Fibroblast of skin of right biceps (primary cell): ENCODE results near the gene GPSM1.

Experiments used
- DNase-seq: peaks from one replicate; pipeline ENCODE4 v3.0.0-alpha.2; 2013

Gene GPSM1

GRCh38 chr9:136363949-136364748 is 36.8 kb downstream of the GPSM1 start:
- DNase-seq = no peak

DNA sequence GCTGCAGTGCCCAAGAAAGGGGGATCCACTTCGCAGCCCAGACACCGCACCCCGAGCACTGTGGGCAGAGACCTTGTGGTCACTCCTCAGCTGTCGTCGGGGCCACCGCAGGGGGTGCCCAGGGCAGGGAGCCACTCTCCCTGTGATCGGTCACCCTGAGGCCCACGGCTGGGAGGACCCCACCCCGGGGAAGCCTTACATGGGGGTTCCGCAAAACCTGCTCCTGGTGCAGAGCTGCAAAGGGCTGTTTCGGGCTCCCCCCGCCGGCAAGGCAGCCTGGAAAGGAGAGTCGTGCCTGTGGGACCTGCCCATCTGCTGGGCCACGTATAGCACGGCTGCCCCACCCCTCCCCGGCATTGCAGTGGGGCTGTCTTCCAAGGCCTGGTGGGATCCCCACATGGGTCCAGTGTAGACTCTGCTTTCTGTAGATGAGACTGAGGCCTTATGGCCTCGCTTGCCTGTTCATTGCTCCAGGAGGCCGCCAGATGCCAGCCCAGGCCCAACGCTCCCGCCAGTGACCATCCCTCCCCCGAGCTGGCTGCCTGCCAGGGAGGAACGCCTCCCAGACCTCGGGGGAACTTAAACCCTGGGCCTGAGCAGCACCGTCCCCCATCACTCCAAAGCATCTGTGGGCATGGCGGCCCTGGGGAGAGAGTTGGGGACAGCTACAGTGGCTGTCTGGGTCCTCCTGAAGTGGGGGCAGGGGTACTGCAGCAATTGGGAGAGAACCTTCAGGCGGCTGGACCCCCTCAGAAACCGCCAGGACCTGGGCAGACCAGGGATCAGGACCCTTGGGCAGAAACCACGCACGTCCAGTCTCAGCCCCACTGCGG is 37.8 kb downstream of the GPSM1 start:
- no peak for DNase-seq

DNA sequence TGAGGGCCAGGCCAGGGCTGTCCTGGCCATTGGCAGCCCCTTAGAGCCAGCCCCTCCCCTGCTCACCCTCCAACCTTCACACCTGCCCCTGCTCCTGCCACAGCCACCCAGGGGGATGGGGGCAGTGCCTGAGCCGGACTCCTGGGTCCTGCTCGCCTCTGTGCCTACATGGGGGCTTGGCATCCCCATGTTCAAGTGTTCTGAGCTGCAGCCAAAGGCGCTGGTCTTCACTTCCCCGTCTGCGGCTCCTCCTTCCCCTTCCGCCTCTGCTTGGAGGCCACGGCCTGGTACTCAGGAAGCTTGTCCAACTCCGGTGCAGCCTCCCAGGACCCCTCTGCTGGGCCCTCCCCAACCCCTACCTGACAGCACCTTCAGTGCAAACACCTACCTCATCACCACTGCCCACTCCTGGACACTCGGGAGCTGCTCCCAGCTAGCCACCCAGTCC is 38.5 kb downstream of the GPSM1 start:
- DNase-seq = no peak

- DNase-seq = no peak
Measured at GRCh38 chr9:136366826-136367225, 39.5 kb downstream of the GPSM1 start.

- DNase-seq = no peak
Measured at GRCh38 chr9:136367296-136368145, 40.2 kb downstream of the GPSM1 start.

DNA sequence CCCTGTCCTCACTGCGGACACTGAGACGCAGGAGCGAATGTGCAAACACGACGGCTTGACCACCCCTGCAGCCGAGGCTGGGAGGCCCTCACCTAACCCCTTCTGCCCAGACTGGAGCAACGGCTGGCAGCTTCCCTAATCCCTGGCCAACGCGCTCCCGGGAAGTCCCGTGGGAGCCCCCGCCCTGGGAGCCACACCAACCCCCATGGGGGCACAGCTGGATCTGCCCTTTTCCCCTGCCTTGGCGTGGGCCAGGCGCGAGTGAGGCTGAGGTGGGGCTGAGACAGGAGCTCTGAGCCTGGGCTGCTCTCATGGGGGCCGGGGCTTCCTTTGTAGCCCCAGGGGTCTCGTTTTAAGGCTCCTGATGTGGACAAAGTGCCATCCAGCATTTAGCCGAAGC is 40.9 kb downstream of the GPSM1 start:
- no peak for DNase-seq

- no peak for DNase-seq
Measured at GRCh38 chr9:136370037-136370436, 42.7 kb downstream of the GPSM1 start.

GRCh38 chr9:136370687-136371532 is 43.6 kb downstream of the GPSM1 start:
- no peak for DNase-seq

- no peak for DNase-seq
Measured at GRCh38 chr9:136371533-136371880, 44.2 kb downstream of the GPSM1 start.

DNA sequence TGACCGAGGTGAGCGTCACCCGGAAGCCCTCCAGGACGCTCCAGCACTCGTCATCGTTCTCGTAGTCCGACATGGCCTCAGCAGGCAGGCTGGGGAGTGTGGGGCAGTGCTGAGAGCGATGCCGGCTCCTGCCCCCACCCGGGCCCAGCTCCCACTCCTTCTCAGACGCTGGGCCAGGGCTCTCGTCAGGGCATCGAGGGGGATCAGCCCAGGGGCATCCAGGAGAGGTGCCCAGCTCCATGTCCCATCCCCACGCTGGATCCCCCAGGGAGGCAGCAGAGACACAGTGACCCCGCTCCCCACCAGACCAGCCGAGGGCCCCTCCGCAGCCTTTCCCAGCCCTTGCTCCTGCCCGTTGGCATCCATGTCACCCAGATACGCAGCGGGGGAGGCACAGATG is 44.7 kb downstream of the GPSM1 start:
- DNase-seq = no peak

DNA sequence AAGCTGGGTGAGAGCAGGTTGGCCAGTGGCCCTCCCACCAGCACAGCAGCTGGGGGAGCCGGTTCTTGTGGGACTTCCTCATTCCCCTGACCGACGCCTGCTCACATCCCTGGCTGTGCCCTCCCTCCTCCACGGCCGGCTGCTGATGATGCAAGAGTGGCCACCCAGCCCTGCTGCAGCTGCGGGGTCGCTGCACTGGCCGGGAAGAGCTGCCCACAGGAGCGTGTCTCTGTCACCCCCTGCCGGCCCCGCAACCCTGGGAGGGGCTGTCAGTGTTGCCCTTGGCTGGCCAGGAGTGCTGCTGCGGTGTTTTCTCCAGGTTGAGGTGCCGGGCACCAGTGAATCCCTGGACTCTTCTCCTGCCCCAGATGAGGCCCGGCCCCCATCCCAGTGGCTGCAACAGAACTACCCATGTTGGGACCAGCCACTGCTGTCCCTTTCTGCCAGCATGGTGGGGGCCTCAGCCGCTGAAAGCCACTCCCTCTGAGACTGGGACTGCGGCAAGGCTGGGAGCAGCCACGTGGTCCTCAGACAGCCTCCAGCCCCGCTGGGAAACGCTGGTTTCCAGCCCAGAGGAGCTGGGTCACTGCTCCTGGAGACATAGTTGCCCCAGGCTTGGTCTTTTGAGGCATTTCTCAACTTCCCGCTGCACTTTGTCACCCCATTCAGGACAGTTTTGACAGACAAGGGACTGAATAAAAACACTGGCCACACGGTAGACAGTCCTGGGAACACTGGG is 45.4 kb downstream of the GPSM1 start:
- peak; percentile 56 for DNase-seq

GRCh38 chr9:136373300-136374182 is 46.2 kb downstream of the GPSM1 start, which contains the start of gene CARD9:
CARD9 (minus strand) TSS chr9:136373669; CDS start chr9:136372078, 1,591 bp downstream.
- no peak for DNase-seq

DNA sequence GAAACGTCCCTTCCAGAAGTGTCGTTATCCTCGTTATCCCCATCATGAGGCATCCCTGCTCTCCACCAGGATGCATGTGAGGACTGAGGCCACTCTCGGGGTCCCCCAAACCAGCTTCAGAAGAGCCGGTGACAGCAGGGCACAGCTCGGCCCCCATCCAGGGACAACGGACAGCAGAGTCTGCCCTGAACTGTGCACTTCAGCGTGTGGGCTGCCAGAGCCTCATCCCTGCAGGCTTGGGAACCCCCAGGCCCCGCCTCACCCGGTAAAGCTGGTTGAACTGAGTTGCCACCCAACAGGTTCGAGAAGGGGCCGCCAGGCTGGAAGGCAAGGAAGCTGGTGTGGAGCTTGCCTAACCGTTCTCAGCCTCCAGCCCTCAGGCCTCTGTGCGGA is 46.8 kb downstream of the GPSM1 start:
- no peak for DNase-seq

DNA sequence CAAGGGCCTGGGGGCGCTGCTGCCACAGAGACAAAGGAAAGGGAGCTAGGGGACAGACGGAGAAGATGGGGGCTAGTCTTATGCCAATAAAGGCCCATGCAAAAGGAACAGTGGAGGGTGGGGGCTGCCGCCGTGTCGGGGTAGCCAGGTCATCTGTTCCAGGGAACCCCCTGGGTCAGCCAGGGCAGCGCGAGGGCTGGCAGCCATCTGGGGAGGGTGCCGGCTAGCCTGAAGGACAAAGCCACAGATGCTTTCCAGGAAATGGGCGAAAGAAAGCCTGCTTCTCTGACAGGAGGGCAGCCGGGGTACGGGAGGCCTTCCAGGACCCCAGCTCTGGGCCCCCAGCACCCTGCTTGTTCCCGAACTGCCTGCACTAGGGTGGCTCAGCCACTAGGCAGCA is 47.8 kb downstream of the GPSM1 start:
- no peak for DNase-seq

GRCh38 chr9:136376457-136376856 is 49.1 kb downstream of the GPSM1 start:
- no peak for DNase-seq

GRCh38 chr9:136377341-136378169 is 50.2 kb downstream of the GPSM1 start:
- no peak for DNase-seq

GRCh38 chr9:136378170-136379002 is 51.0 kb downstream of the GPSM1 start:
- no peak for DNase-seq

DNA sequence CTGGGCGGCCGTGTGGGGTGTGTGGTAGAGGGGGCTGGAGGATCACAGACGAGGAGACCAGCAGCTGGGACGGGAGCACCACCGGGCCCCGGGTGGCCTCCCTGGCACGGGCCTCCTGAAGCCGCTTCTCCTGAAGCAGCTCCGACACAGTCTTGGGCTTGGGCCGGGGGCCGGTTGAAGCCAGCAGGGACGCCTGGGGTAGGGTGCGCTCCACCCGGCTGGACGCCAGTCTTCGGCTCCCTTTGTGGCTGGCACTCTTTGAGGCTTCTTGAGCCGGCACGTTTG is 51.6 kb downstream of the GPSM1 start:
- no peak for DNase-seq

GRCh38 chr9:136379401-136379800 is 52.1 kb downstream of the GPSM1 start:
- no peak for DNase-seq
